DND-41 (cell line): ENCODE data around the gene FBXO9.

Source experiments
- ATAC-seq: fragments of 200-7000 bp; cut with Tn5 transposase; 3 replicates; pipeline ENCODE4 v1.9.1; 2021; ENCODE audit warnings: low read depth; ENCODE audit not compliant: insufficient read depth
- DNase-seq: peaks from one replicate; pipeline ENCODE4 v3.0.0-alpha.2; 2020
- H2AFZ ChIP-seq: 2 replicates; pipeline ENCODE4 v1.6.0; 2012; ENCODE audit warnings: low read depth, low read length
- H3K27ac ChIP-seq: 2 replicates; pipeline ENCODE4 v1.5.1; 2012; ENCODE audit warnings: low read length, inconsistent platforms
- H3K27me3 ChIP-seq: fragments of 200-600 bp; sonication (generic); 2 replicates; pipeline ENCODE4 v1.6.0; 2012; ENCODE audit warnings: low read length, mild to moderate bottlenecking, inconsistent platforms; ENCODE audit not compliant: insufficient read depth, poor library complexity
- H3K36me3 ChIP-seq: 2 replicates; pipeline ENCODE4 v1.5.1; 2012; ENCODE audit warnings: low read length, inconsistent platforms; ENCODE audit not compliant: insufficient read depth
- H3K4me1 ChIP-seq: 2 replicates; pipeline ENCODE4 v1.5.1; 2012; ENCODE audit warnings: mild to moderate bottlenecking, low read length; ENCODE audit not compliant: insufficient read depth
- H3K4me2 ChIP-seq: 2 replicates; pipeline ENCODE4 v1.6.0; 2012; ENCODE audit warnings: mild to moderate bottlenecking, moderate library complexity, low read length, inconsistent platforms; ENCODE audit not compliant: insufficient read depth
- H3K4me3 ChIP-seq, 2 experiments: fragments of 200-600 bp in 1 of 2; shearing (Covaris generic) in 1 of 2; 2 replicates each; pipeline ENCODE4 v1.5.1; 2012 to 2016; ENCODE audit warnings: inconsistent platforms in 2 of 2, low read length in 2 of 2, mild to moderate bottlenecking in 2 of 2, low read depth in 1 of 2, moderate library complexity in 1 of 2
- H3K79me2 ChIP-seq: 2 replicates; pipeline ENCODE4 v1.6.0; 2012; ENCODE audit warnings: low read length, inconsistent platforms; ENCODE audit not compliant: insufficient read depth
- H3K9ac ChIP-seq: 2 replicates; pipeline ENCODE4 v1.6.0; 2012; ENCODE audit warnings: low read depth, mild to moderate bottlenecking, inconsistent platforms, low read length, moderate library complexity
- H3K9me3 ChIP-seq: 2 replicates; pipeline ENCODE4 v1.5.1; 2012; ENCODE audit warnings: low read length, moderate library complexity, mild to moderate bottlenecking, inconsistent platforms; ENCODE audit not compliant: insufficient read depth, severe bottlenecking
- H4K20me1 ChIP-seq: 2 replicates; pipeline ENCODE4 v1.6.0; 2012; ENCODE audit warnings: low read length; ENCODE audit not compliant: insufficient read depth
- CTCF ChIP-seq: IDR thresholded peaks from 2 replicates; pipeline ENCODE4 v1.5.1; 2012; ENCODE audit warnings: borderline replicate concordance, low read length, moderate library complexity, mild to moderate bottlenecking; ENCODE audit not compliant: poor library complexity, severe bottlenecking; ENCODE audit errors: extremely low read depth
- EZH2 ChIP-seq: IDR thresholded peaks from 3 replicates; pipeline ENCODE4 v1.6.1; 2012; ENCODE audit warnings: borderline replicate concordance, low read depth, mild to moderate bottlenecking, moderate library complexity, low read length, inconsistent platforms; ENCODE audit not compliant: severe bottlenecking

FBXO9 gene

DNA sequence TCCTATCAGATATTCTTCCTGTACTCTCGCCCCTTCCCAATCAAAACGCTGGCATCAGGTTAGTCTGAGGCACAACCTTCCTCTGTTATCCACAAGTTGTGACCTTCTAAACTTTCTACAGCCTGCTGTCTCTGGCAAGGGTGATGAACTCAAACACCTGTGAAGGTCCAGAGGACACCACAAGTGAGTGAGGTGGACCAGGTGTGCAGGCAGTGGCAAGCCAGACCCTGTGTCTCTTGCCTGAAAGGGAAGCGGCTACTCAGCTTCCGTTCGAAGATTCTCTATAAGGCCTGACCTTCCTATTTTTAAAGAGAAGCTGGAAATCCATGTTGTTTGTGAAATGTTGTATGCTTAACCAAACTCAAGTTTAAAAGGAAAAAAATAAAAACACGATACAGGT lies 46.7 kb downstream of the FBXO9 start:
- Histone ChIP-seq H3K27me3 (no peaks in the 10 kb centered on the region), H3K27ac (no peak overlapping the region), H4K20me1 (no peaks in the 10 kb centered on the region), H3K9ac (no peak overlapping the region), H3K79me2 (no peaks in the 10 kb centered on the region), H3K9me3 (no peaks in the 10 kb centered on the region), H2AFZ (no peak overlapping the region), H3K4me1 (no peaks in the 10 kb centered on the region), H3K4me3 (no peak overlapping the region), H3K4me2 (no peak overlapping the region), H3K36me3 (no peaks in the 10 kb centered on the region)
- DNase-seq (no peak), ATAC-seq (no peak)
- no peak for TF ChIP-seq CTCF
- TF ChIP-seq EZH2 = no peak

DNA sequence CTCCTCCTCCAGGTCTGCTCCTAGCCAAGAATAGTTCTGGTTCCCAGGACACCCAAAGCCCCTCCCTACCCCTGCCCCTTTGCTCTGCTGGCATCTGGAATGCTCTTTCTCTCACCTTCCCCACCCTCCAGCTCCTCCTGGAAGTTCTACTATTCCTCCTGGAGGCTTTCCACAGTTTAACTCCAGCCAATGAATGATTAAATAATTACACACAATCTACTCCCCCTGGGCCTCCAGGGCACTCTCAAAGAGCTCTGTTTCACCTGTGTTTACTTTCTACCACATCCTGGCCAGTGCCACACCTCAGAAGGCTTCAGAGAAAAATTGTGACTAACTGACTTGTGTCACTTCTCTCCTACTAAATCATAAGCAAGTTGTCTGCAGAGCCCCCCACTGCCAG lies 47.2 kb downstream of the FBXO9 start:
- DNase-seq (no peak), ATAC-seq (0 out of 3 replicates have a peak, but pooled peaks have one; percentile 33)
- Histone ChIP-seq H4K20me1 (no peaks in the 10 kb centered on the region), H3K9ac (no peak overlapping the region), H3K27ac (no peak overlapping the region), H2AFZ (no peak overlapping the region), H3K79me2 (no peaks in the 10 kb centered on the region), H3K27me3 (no peaks in the 10 kb centered on the region), H3K4me3 (no peak overlapping the region), H3K4me1 (no peaks in the 10 kb centered on the region), H3K9me3 (no peaks in the 10 kb centered on the region), H3K36me3 (no peaks in the 10 kb centered on the region), H3K4me2 (no peak overlapping the region)
- no peak for TF ChIP-seq CTCF
- TF ChIP-seq EZH2 = no peak

- H3K4me1 ChIP-seq = no peaks in the 10 kb centered on the region
- no peak overlapping the region for H3K4me3 ChIP-seq
- no peak for DNase-seq
- H3K9ac ChIP-seq = no peak overlapping the region
- ATAC-seq = no peak
- H2AFZ ChIP-seq = no peak overlapping the region
- no peaks in the 10 kb centered on the region for H3K36me3 ChIP-seq
- no peaks in the 10 kb centered on the region for H4K20me1 ChIP-seq
- TF ChIP-seq EZH2 = no peak
- no peak for TF ChIP-seq CTCF
- H3K27me3 ChIP-seq = no peaks in the 10 kb centered on the region
- H3K27ac ChIP-seq = no peak overlapping the region
- H3K79me2 ChIP-seq = no peaks in the 10 kb centered on the region
- no peak overlapping the region for H3K4me2 ChIP-seq
- no peaks in the 10 kb centered on the region for H3K9me3 ChIP-seq
Observed at GRCh38 chr6:53112871-53113270, 47.7 kb downstream of the FBXO9 start.

DNA sequence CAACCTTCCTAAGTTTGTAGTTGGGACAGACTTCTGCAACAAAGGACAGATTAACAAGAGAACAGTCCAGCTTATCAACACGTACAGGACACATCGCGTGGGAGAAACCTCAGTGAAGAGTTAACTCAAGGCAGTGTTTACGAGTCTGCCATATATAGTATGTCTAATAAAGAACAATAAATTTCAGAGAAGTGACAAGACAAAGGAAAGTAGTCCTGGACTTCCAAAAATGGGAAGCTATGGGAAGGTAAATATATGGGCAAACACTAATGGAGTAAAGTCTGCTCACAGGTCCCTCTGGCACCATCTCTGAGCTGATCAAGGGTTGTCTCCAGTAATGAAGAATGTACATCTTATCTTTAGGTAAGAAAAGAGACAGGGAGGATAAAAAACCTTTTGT lies 48.5 kb downstream of the FBXO9 start:
- no peak overlapping the region for H3K27ac ChIP-seq
- TF ChIP-seq CTCF (no peak), EZH2 (no peak)
- H3K4me2 ChIP-seq = no peak overlapping the region
- no peak overlapping the region for H3K4me3 ChIP-seq
- no peaks in the 10 kb centered on the region for H3K27me3 ChIP-seq
- no peak overlapping the region for H2AFZ ChIP-seq
- H3K4me1 ChIP-seq = no peaks in the 10 kb centered on the region
- no peaks in the 10 kb centered on the region for H3K79me2 ChIP-seq
- DNase-seq (no peak), ATAC-seq (no peak)
- H3K36me3 ChIP-seq = no peaks in the 10 kb centered on the region
- H3K9ac ChIP-seq = no peak overlapping the region
- H3K9me3 ChIP-seq = no peaks in the 10 kb centered on the region
- H4K20me1 ChIP-seq = no peaks in the 10 kb centered on the region
